HG02642 (cell line): ENCODE data around the gene STK17B.

Experiments used
- ATAC-seq: cut with Tn5 transposase; IDR thresholded peaks from one replicate; pipeline ENCODE4 v1.9.1; 2021; ENCODE audit warnings: mild to moderate bottlenecking; ENCODE audit not compliant: unreplicated experiment, poor library complexity

STK17B gene

DNA sequence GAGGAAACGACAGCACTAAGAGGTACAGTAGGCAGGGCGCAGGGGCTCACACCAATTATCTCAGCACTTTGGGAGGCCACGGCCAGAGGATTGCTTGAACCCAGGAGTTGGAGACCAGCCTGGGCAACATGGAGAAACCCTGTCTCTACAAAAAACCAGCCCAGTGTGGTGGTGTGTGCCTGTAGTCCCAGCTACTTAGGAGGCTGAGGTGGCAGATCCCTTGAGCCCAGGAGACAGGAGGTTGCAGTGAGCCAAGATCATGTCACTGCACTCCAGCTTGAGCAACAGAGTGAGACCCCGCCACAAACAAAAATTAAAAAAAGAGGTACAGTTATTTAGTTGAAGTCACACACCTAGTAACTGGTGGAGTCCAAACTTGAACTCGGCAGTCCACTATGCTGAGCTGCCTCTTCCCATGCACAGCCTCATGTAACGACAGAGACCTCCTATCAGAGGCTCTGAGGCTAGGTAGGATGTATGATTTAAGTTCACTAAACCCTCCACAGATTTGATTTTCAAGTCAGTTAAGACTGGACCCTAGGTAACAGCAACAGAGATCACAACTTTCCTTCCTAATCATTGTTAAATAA is 8.7 kb downstream of the STK17B start:
- ATAC-seq, result peak; percentile 27

GRCh38 chr2:196160946-196161345 is 10.4 kb downstream of the STK17B start:
- ATAC-seq, result no peak

- ATAC-seq, result peak; percentile 82
Measured at GRCh38 chr2:196160101-196160500, 11.3 kb downstream of the STK17B start.

DNA sequence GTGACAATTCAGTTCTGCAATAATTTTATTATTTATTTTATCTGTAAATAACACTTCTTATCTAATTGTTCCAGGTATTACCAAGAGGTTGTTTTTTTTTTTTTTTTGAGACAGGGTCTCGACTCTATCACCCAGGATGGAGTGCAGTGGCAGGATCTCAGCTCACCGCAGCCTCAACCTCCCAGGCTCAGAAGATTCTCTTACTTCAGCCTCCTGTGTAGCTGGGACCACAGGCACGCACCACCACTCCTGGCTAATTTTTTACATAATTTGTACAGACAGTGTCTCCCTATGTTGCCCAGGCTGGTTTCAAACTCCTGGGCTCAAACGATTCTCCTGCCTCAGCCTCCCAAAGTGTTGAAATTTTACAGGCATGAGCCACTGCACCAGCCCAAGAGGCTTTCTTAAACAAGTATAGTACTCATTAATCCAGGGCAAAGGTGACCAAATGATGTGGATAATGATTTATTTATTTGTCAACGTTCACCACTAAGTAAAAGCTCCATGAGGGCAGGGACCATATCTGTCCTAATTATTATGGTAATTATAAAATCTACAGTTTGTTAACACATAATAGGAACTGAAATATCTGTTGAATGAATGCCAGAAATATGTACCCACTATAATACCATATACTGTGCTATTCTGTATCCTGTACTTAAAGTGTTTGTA is 12.0 kb downstream of the STK17B start:
- no peak for ATAC-seq

DNA sequence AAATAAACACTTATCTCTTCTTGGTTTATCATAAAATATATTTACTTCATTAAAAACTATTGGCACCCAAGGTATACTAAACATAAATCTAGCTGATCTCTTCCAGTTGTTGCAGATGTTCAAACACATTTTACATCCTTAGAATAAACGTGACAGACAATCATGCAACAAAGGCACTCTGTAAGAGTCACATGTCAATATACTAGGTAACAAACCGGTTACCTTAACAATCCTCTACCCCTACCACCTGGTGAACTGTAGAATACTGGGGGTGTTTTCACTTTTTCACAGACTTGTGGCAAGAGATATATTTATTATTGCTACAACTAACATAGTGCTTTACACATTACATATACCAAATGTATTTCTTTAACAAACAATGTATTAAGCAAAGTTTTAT is 15.8 kb downstream of the STK17B start:
- ATAC-seq, result no peak

GRCh38 chr2:196153480-196153879 is 17.9 kb downstream of the STK17B start:
- ATAC-seq, result no peak

DNA sequence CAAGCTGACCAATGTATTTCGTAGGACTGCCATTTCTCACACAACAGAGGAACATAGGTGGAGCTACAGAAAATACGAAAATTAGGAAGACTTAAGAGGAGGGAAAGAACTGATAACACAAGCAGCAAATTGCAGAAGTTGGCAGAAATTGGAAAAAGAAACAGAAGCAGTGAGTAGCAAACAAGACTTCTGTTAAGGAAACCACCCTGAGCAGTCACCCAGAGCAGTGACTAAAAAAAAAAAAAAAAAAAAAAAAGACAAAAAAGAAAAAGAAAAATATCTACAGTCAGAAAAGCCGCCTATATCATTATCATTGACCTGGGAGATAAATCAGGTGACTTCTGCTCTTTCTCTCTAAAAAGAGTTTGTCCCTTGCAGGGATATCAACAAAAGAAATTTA is 21.4 kb downstream of the STK17B start:
- ATAC-seq, result peak; percentile 52

- no peak for ATAC-seq
Measured at GRCh38 chr2:196148736-196149135, 22.6 kb downstream of the STK17B start.

DNA sequence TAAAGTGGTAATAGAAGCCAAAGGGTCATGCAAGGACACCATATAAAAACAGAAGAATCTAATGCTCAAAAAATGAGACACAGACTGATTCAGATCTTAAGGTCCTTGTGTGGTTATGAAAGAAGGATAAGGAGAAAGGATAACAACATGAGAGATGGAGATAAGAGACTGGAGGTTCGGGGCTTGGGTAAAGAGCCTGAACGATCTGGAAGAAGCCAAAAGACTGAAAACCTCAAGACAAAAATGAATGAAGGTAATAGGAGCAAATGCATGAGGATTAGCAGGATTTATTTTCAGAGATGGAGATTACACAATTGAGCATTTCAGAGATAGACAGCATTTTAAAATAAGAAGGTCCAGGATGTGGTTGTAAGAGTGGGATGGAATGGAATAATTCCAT is 26.1 kb downstream of the STK17B start:
- ATAC-seq, result no peak

GRCh38 chr2:196144513-196145126 is 26.8 kb downstream of the STK17B start:
- no peak for ATAC-seq

DNA sequence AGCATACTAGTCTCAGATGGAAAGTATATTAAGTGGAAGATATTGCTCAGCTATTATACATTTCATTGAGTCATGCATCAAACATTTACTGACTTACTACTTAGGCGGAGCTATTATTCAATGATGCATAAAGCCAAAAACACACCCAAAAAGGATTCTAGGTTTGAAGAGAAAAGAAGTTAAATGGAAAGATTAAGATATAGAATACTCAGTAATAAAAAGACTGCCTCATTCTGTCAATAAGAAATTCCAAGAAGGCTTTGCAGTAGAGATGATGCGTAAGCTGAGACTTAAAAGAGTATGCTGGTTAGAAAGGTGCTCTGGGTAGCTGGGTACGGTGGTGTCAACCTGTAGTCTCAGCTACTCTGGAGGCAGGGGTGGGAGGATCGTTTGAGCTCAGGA is 27.6 kb downstream of the STK17B start:
- ATAC-seq, result no peak

GRCh38 chr2:196142825-196143224 is 28.6 kb downstream of the STK17B start:
- ATAC-seq, result no peak

- no peak for ATAC-seq
Measured at GRCh38 chr2:196140213-196140612, 31.2 kb downstream of the STK17B start.

- no peak for ATAC-seq
Measured at GRCh38 chr2:196137271-196137670, 34.1 kb downstream of the STK17B start.

- ATAC-seq, result no peak
Measured at GRCh38 chr2:196136151-196136550, 35.2 kb downstream of the STK17B start.

- ATAC-seq, result no peak
Measured at GRCh38 chr2:196131949-196132925, 39.1 kb downstream of the STK17B start.

- ATAC-seq, result no peak
Measured at GRCh38 chr2:196131384-196131937, 39.9 kb downstream of the STK17B start.

- no peak for ATAC-seq
Measured at GRCh38 chr2:196130039-196130825, 41.1 kb downstream of the STK17B start.

GRCh38 chr2:196128749-196129148 is 42.6 kb downstream of the STK17B start:
- no peak for ATAC-seq

GRCh38 chr2:196125596-196125995 is 45.8 kb downstream of the STK17B start:
- ATAC-seq, result no peak
